Left lung (tissue), 10 donors: ENCODE data around the gene SIGLEC11. TPM values are rescaled to one million over a fixed set of nuclear protein-coding genes. Genes with fewer than 3 reads are reported as not detected.
A peak's percentile ranks its signal among the peaks of the same experiment; 100 is the strongest.

Source experiments
- ATAC-seq: fragments of 200-7000 bp; cut with Tn5 transposase; one replicate; pipeline ENCODE4 v1.9.1; 2020; ENCODE audit warnings: moderate library complexity
- DNase-seq, 4 donors: peaks; one replicate each; pipeline ENCODE4 v3.0.0-alpha.2; 2013 to 2020
- H3K27ac ChIP-seq, 2 donors: fragments of 200-600 bp; sonication (generic) in 1 of 2; one replicate each; pipeline versions ENCODE4 v1.5.0 to v1.8.0; 2020 to 2021
- H3K27me3 ChIP-seq, 2 donors: fragments of 200-600 bp; sonication (generic) in 1 of 2; one replicate each; pipeline versions ENCODE4 v1.5.0 to v1.8.0; 2020 to 2021
- H3K36me3 ChIP-seq, 2 donors: fragments of 200-600 bp; sonication (generic) in 1 of 2; one replicate each; pipeline versions ENCODE4 v1.5.0 to v1.8.0; 2020 to 2021
- H3K4me1 ChIP-seq, 2 donors: fragments of 200-600 bp; one replicate each; pipeline ENCODE4 v1.8.0; 2021
- H3K4me3 ChIP-seq, 2 donors: fragments of 200-600 bp; sonication (generic) in 1 of 2; one replicate each; pipeline versions ENCODE4 v1.5.0 to v1.8.0; 2020 to 2021; ENCODE audit warnings: mild to moderate bottlenecking in 1 of 2
- H3K9me3 ChIP-seq, 2 donors: fragments of 200-600 bp; sonication (generic) in 1 of 2; one replicate each; pipeline versions ENCODE4 v1.5.0 to v1.8.0; 2020 to 2021
- CTCF ChIP-seq, 2 donors: fragments of 200-600 bp; sonication (generic) in 1 of 2; IDR thresholded peaks; one replicate each; pipeline versions ENCODE4 v1.5.0 to v1.8.0; 2021; ENCODE audit warnings: antibody characterized with exemption in 2 of 2
- intact Hi-C, 2 donors: fragments of 100-400 bp; cut with DNase I; formaldehyde crosslinking; loops; one replicate each; pipeline versions ENCODE4 v1.11.2 to v1.14.2; 2022
- polyA plus RNA-seq, 6 donors: library from polyadenylated mRNA; unstranded; fragments of 120-200 nt; gene quantifications; one replicate each; pipeline ENCODE4 v1.2.1, GENCODE V29; 2013; ENCODE audit not compliant: insufficient read length in 6 of 6
- total RNA-seq, 2 donors: library from RNA; stranded (reverse); fragmentation: NEBNext Ultra II Directional; extraction: Animal tissue kit (Norgen Biotek cat#: 25700); gene quantifications; one replicate each; pipeline ENCODE4 v1.2.1, GENCODE V29; 2021
- donor health status: DM: no; HTN: yes; CAD: no.
- donor health status: DM: no; HTN: no; CAD: no.

SIGLEC11 gene
- total and polyA plus RNA-seq, 8 donors: 0.34 to 4.9 (median 0.73) TPM

GRCh38 chr19:50000841-50001557 lies 40.0 kb upstream of the SIGLEC11 start:
- no peak for ATAC-seq
- Histone ChIP-seq H3K9me3 (no peaks in the 10 kb centered on the region), H3K36me3 (peaks cover 0 to 99% of the 10 kb centered on the region in 2 donors), H3K4me3 (no peak overlapping the region), H3K27ac (no peak overlapping the region), H3K27me3 (no peaks in the 10 kb centered on the region), H3K4me1 (peaks cover 5 to 16% of the 10 kb centered on the region in 2 donors)
- no peak for TF ChIP-seq CTCF (IDR thresholded peaks at IDR 0.05)
- intact Hi-C loops: no loop called here
- DNase-seq: no peak

DNA sequence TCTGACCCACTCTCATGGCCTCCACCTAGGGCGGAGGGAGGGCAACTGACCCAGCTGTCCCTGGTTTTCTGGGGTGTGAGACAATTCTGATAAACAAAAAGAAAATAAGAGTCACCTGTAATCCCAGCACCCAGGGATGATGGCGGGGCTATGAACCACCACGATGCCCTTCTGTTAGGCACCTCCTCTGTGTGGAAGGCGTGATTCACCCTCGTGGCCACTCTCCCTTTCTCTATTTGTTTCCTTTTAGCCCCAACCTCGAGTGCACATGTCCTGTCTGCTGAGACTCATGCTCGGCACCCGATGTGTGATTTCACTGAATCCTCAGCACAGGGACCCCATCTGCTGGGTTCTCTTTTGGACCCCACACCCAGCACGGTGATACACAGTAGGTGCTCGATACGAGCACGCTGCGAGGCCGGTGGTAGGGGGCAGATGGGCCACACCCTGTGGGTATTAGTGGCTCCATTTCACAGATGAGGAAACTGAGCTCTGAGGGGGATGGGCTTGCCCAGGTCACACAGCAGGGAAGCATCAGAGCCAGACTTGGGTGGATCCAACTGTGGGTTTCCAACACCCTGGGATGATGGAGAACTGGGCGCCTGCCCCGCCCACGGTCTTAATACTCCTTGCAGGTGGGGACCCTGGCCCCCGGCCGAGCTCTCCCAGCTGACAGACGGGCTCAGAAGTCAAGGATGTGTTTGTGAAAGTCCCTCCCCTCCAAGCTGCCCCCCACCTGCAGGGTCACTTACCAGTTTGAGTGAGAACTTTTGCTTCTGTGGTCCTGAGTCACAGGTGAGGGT lies 39.3 kb upstream of the SIGLEC11 start:
- Histone ChIP-seq H3K4me3 (no peak overlapping the region), H3K27ac (no peak overlapping the region), H3K9me3 (no peaks in the 10 kb centered on the region), H3K4me1 (peaks cover 5 to 16% of the 10 kb centered on the region in 2 donors), H3K27me3 (no peaks in the 10 kb centered on the region), H3K36me3 (peaks cover 0 to 99% of the 10 kb centered on the region in 2 donors)
- intact Hi-C loops: no loop called here
- TF ChIP-seq CTCF (IDR thresholded peaks at IDR 0.05): no peak
- no peak for DNase-seq
- ATAC-seq: no peak

GRCh38 chr19:49999371-50000010 lies 38.5 kb upstream of the SIGLEC11 start:
- Histone ChIP-seq H3K27me3 (no peaks in the 10 kb centered on the region), H3K9me3 (no peaks in the 10 kb centered on the region), H3K36me3 (peaks cover 0 to 99% of the 10 kb centered on the region in 2 donors), H3K4me1 (peaks cover 4 to 9% of the 10 kb centered on the region in 2 donors), H3K4me3 (no peak overlapping the region), H3K27ac (no peak overlapping the region)
- peak in 1 of 4 donors; percentile 29 for DNase-seq
- intact Hi-C loops: no loop called here
- no peak for ATAC-seq
- TF ChIP-seq CTCF (IDR thresholded peaks at IDR 0.05): no peak

DNA sequence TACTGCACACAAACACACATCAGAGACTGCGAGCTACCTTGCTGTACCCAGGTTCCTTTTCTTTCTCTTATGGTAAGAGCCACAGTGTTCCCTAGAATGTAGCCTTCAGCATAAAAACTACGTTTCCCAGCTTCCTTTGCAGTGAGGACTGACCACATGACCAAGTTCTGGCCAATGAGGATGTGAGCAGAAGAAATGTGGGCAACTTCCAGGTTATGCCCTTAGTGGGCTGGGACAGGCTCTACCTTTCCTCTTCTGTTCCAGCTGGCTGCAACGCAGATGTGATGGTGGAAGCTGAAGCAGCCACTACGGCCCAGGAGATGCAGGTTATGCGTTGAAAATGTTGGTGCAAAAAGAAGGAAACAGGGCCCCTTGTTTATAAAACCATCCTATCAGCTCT lies 36.7 kb upstream of the SIGLEC11 start:
- DNase-seq (peak in 1 of 4 donors; percentile 6), ATAC-seq (peak; percentile 50)
- intact Hi-C loops: no loop called here
- no peaks in the 10 kb centered on the region for H3K4me1 ChIP-seq
- no peak overlapping the region for H3K27ac ChIP-seq
- H3K9me3 ChIP-seq: no peaks in the 10 kb centered on the region
- H3K4me3 ChIP-seq: no peak overlapping the region
- H3K27me3 ChIP-seq: no peaks in the 10 kb centered on the region
- H3K36me3 ChIP-seq: peaks cover 0 to 99% of the 10 kb centered on the region in 2 donors
- TF ChIP-seq CTCF (IDR thresholded peaks at IDR 0.05): no peak

DNA sequence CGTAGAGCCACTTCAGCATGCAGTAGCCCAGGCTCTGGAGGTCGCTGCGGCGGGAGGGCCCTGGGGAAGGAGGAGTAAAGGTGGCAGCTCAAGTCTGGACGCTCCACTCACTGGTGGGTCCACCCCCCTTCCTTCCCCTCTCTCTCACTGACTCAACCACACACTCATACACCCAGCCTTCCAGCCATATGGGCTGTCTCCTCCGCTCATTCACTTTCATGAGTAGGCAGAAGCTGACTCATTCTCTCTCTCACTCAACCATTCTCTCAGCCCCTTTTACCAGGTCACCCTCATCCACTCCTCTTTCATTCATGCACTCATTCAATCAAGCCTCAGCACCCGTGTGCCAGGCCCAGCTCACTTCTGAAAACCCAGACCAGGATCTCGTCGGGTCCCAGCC lies 27.5 kb upstream of the SIGLEC11 start:
- no peak for ATAC-seq
- peak in 1 of 4 donors; percentile 52 for DNase-seq
- Histone ChIP-seq H3K9me3 (no peaks in the 10 kb centered on the region), H3K4me1 (no peaks in the 10 kb centered on the region), H3K36me3 (peaks cover 0 to 95% of the 10 kb centered on the region in 2 donors), H3K27me3 (no peaks in the 10 kb centered on the region), H3K4me3 (no peak overlapping the region), H3K27ac (no peak overlapping the region)
- intact Hi-C loops: loop anchor here in 1 of 2 donors (10.0 kb wide), 1 partner anchor 54 kb away; no protein-coding TSS in a partner anchor
- TF ChIP-seq CTCF (IDR thresholded peaks at IDR 0.05): no peak
